Measurements from ENCODE around the gene C2CD4C. TPM values are rescaled to one million over a fixed set of nuclear protein-coding genes. Genes with fewer than 3 reads are reported as not detected.
"Not testable (repeated sequence)": the region's sequence is repeated elsewhere in the genome, so short reads cannot be mapped to it uniquely, and the experiment has no call there.

C2CD4C gene
- polyA plus RNA-seq, 5 donors = 0.33 to 0.86 (median 0.54) TPM

- no peak for DNase-seq
Observed at GRCh38 chr19:367963-368629, 40.9 kb downstream of the C2CD4C start.

- DNase-seq = no peak
Observed at GRCh38 chr19:367561-367960, 41.4 kb downstream of the C2CD4C start.

GRCh38 chr19:366951-367350, 42.0 kb downstream of the C2CD4C start:
- no peak for DNase-seq

GRCh38 chr19:366205-366783, 42.7 kb downstream of the C2CD4C start:
- DNase-seq = no peak

GRCh38 chr19:364496-365287, 44.3 kb downstream of the C2CD4C start:
- DNase-seq = no peak

GRCh38 chr19:362683-363082, 46.3 kb downstream of the C2CD4C start:
- no peak for DNase-seq

- DNase-seq = no peak
Observed at GRCh38 chr19:362154-362553, 46.8 kb downstream of the C2CD4C start.

- DNase-seq = no peak
Observed at GRCh38 chr19:359653-359925, 49.4 kb downstream of the C2CD4C start.

GRCh38 chr19:355536-355935, 53.4 kb downstream of the C2CD4C start:
- not testable (repeated sequence) for DNase-seq

Other genes starting within 250 kb of the C2CD4C start
- 1 to 10 TPM; 3.9 to 7.3 (median 5.2) TPM for gene PLPP2, start 117.7 kb downstream of the C2CD4C start, polyA plus RNA-seq (ENCODE audit: insufficient read depth in 1 of 5, insufficient read length in 5 of 5, low replicate concordance in 1 of 5)
- 10 to 100 TPM; 18.9 to 35.9 (median 26.1) TPM for gene MIER2, start 64.4 kb downstream of the C2CD4C start, polyA plus RNA-seq (ENCODE audit: insufficient read depth in 1 of 5, insufficient read length in 5 of 5, low replicate concordance in 1 of 5)
- 10 to 100 TPM; 13.3 to 30.9 (median 21.0) TPM for gene SHC2, start 51.9 kb upstream of the C2CD4C start, polyA plus RNA-seq (ENCODE audit: insufficient read depth in 1 of 5, insufficient read length in 5 of 5, low replicate concordance in 1 of 5)
- gene MADCAM1, start 87.3 kb upstream of the C2CD4C start, polyA plus RNA-seq (ENCODE audit: insufficient read depth in 1 of 5, insufficient read length in 5 of 5, low replicate concordance in 1 of 5) = 10 to 100 TPM in 2 of 5 donors, 1 to 10 TPM in 3; 4.0 to 14.7 (median 6.2) TPM
- gene TPGS1, start 98.3 kb upstream of the C2CD4C start, polyA plus RNA-seq (ENCODE audit: insufficient read depth in 1 of 5, insufficient read length in 5 of 5, low replicate concordance in 1 of 5) = 10 to 100 TPM in 1 of 5 donors, 1 to 10 TPM in 4; 4.0 to 15.5 (median 6.6) TPM
- 10 to 100 TPM; 43.5 to 68.9 (median 50.8) TPM for gene CDC34, start 122.6 kb upstream of the C2CD4C start, polyA plus RNA-seq (ENCODE audit: insufficient read depth in 1 of 5, insufficient read length in 5 of 5, low replicate concordance in 1 of 5)
- gene GZMM, start 134.9 kb upstream of the C2CD4C start, polyA plus RNA-seq (ENCODE audit: insufficient read depth in 1 of 5, insufficient read length in 5 of 5, low replicate concordance in 1 of 5) = 1 to 10 TPM in 1 of 5 donors, under 1 TPM in 4; 0.32 to 1.1 (median 0.76) TPM
- 100 to 1,000 TPM; 219 to 458 (median 275) TPM for gene BSG, start 163.4 kb upstream of the C2CD4C start, polyA plus RNA-seq (ENCODE audit: insufficient read depth in 1 of 5, insufficient read length in 5 of 5, low replicate concordance in 1 of 5)
- gene HCN2, start 180.7 kb upstream of the C2CD4C start, polyA plus RNA-seq (ENCODE audit: insufficient read depth in 1 of 5, insufficient read length in 5 of 5, low replicate concordance in 1 of 5) = under 1 TPM; 0.05 to 0.15 (median 0.13) TPM
- 10 to 100 TPM; 28.9 to 46.0 (median 43.0) TPM for gene POLRMT, start 224.4 kb upstream of the C2CD4C start, polyA plus RNA-seq (ENCODE audit: insufficient read depth in 1 of 5, insufficient read length in 5 of 5, low replicate concordance in 1 of 5)
- under 1 TPM; 0.19 to 0.57 (median 0.22) TPM for gene FGF22, start 230.7 kb upstream of the C2CD4C start, polyA plus RNA-seq (ENCODE audit: insufficient read depth in 1 of 5, insufficient read length in 5 of 5, low replicate concordance in 1 of 5)

All from right lung (tissue), 5 donors.